ENCODE measurements around the gene CPSF4. TPM values are rescaled to one million over a fixed set of nuclear protein-coding genes. Genes with fewer than 3 reads are reported as not detected.

Gene CPSF4
- polyA plus RNA-seq, 3 donors, result 11.6 to 56.3 (median 12.3) TPM

GRCh38 chr7:99490878-99491277 lies 52.1 kb downstream of the CPSF4 start:
- H3K36me3 Mint-ChIP-seq, result peaks cover 33 to 66% of the 10 kb centered on the region in 2 donors
- no peaks in the 10 kb centered on the region for H3K4me1 Mint-ChIP-seq
- Histone ChIP-seq H3K4me2 (replicated peaks; ENCODE audit: extremely low read depth, low read length, poor library complexity, severe bottlenecking) (no peak overlapping the region), H3K4me1 (ENCODE audit: control insufficient read depth in 1 of 2, insufficient read depth in 2 of 2, low read length in 2 of 2) (no peaks in the 10 kb centered on the region), H2AFZ (ENCODE audit: insufficient read depth, low read depth, low read length, poor library complexity, severe bottlenecking) (no peak overlapping the region), H3K9ac (ENCODE audit: insufficient read depth, low read length, poor library complexity, severe bottlenecking) (no peak overlapping the region), H3K27ac (ENCODE audit: low read depth in 1 of 2, low read length in 2 of 2) (no peak overlapping the region), H3K9me3 (replicated peaks in 1 of 2; ENCODE audit: control insufficient read depth in 1 of 2, insufficient read depth in 1 of 2, low read length in 2 of 2) (peaks cover 19 to 26% of the 10 kb centered on the region in 2 donors), H3K27me3 (ENCODE audit: control insufficient read depth in 2 of 2, insufficient read depth in 2 of 2, low read length in 2 of 2) (no peaks in the 10 kb centered on the region), H3K36me3 (replicated peaks in 1 of 2; ENCODE audit: control insufficient read depth in 1 of 2, insufficient read depth in 2 of 2, low read length in 2 of 2) (peaks cover 33 to 58% of the 10 kb centered on the region in 2 donors), H3K79me2 (ENCODE audit: insufficient read depth, low read length) (peaks cover 36% of the 10 kb centered on the region), H3K4me3 (replicated peaks in 1 of 3; ENCODE audit: low read depth in 2 of 3, low read length in 3 of 3) (no peak overlapping the region), H4K20me1 (ENCODE audit: insufficient read depth, low read length) (peaks cover 56% of the 10 kb centered on the region)
- H3K27me3 Mint-ChIP-seq (ENCODE audit: low read depth in 3 of 3), result no peaks in the 10 kb centered on the region
- peaks cover 14 to 28% (median 25%) of the 10 kb centered on the region in 7 donors for H3K9me3 Mint-ChIP-seq
- peak overlapping the region in 2 of 7 donors; percentile 43 to 61 for H3K27ac Mint-ChIP-seq
- 100% methylated on average over 1 of the region's 3 CpGs for WGBS (ENCODE audit: insufficient coverage)
- TF ChIP-seq CTCF (IDR thresholded peaks at IDR 0.05), result no peak
- H3K4me3 Mint-ChIP-seq, result no peak overlapping the region
- DNase-seq, result no peak
- intact Hi-C loops (cut with micrococcal nuclease), result no loop called here

GRCh38 chr7:99493823-99494222 lies 55.1 kb downstream of the CPSF4 start:
- H3K79me2 ChIP-seq (ENCODE audit: insufficient read depth, low read length), result peaks cover 66% of the 10 kb centered on the region
- peaks cover 14 to 15% of the 10 kb centered on the region in 2 donors for H3K4me1 ChIP-seq (ENCODE audit: control insufficient read depth in 1 of 2, insufficient read depth in 2 of 2, low read length in 2 of 2)
- peaks cover 82% of the 10 kb centered on the region for H4K20me1 ChIP-seq (ENCODE audit: insufficient read depth, low read length)
- intact Hi-C loops (cut with micrococcal nuclease), result no loop called here
- H3K27ac ChIP-seq (ENCODE audit: low read depth in 1 of 2, low read length in 2 of 2), result no peak overlapping the region
- H3K4me2 ChIP-seq (replicated peaks; ENCODE audit: extremely low read depth, low read length, poor library complexity, severe bottlenecking), result no peak overlapping the region
- Mint-ChIP-seq H3K4me1 (peaks cover 14% of the 10 kb centered on the region), H3K27me3 (ENCODE audit: low read depth in 3 of 3) (no peaks in the 10 kb centered on the region), H3K4me3 (no peak overlapping the region), H3K36me3 (peaks cover 42 to 75% of the 10 kb centered on the region in 2 donors), H3K27ac (no peak overlapping the region), H3K9me3 (peaks cover 18 to 32% (median 25%) of the 10 kb centered on the region in 7 donors)
- H3K4me3 ChIP-seq (replicated peaks in 1 of 3; ENCODE audit: low read depth in 2 of 3, low read length in 3 of 3), result no peak overlapping the region
- no peak overlapping the region for H3K9ac ChIP-seq (ENCODE audit: insufficient read depth, low read length, poor library complexity, severe bottlenecking)
- TF ChIP-seq CTCF (IDR thresholded peaks at IDR 0.05), result no peak
- no peak overlapping the region for H2AFZ ChIP-seq (ENCODE audit: insufficient read depth, low read depth, low read length, poor library complexity, severe bottlenecking)
- H3K36me3 ChIP-seq (replicated peaks in 1 of 2; ENCODE audit: control insufficient read depth in 1 of 2, insufficient read depth in 2 of 2, low read length in 2 of 2), result peaks cover 47 to 64% of the 10 kb centered on the region in 2 donors
- no CpG with 5 or more reads among the region's 6 CpGs for WGBS (ENCODE audit: insufficient coverage)
- H3K9me3 ChIP-seq (replicated peaks in 1 of 2; ENCODE audit: control insufficient read depth in 1 of 2, insufficient read depth in 1 of 2, low read length in 2 of 2), result peaks cover 19 to 28% of the 10 kb centered on the region in 2 donors
- no peak for DNase-seq
- no peaks in the 10 kb centered on the region for H3K27me3 ChIP-seq (ENCODE audit: control insufficient read depth in 2 of 2, insufficient read depth in 2 of 2, low read length in 2 of 2)
